Left lung (tissue), 10 donors: ENCODE data around the gene MAU2. TPM values are rescaled to one million over a fixed set of nuclear protein-coding genes. Genes with fewer than 3 reads are reported as not detected.
A peak's percentile ranks its signal among the peaks of the same experiment; 100 is the strongest.

Experiments
- ATAC-seq: fragments of 200-7000 bp; cut with Tn5 transposase; one replicate; pipeline ENCODE4 v1.9.1; 2020; ENCODE audit warnings: moderate library complexity
- DNase-seq, 4 donors: peaks; one replicate each; pipeline ENCODE4 v3.0.0-alpha.2; 2013 to 2020
- H3K27ac ChIP-seq, 2 donors: fragments of 200-600 bp; sonication (generic) in 1 of 2; one replicate each; pipeline versions ENCODE4 v1.5.0 to v1.8.0; 2020 to 2021
- H3K27me3 ChIP-seq, 2 donors: fragments of 200-600 bp; sonication (generic) in 1 of 2; one replicate each; pipeline versions ENCODE4 v1.5.0 to v1.8.0; 2020 to 2021
- H3K36me3 ChIP-seq, 2 donors: fragments of 200-600 bp; sonication (generic) in 1 of 2; one replicate each; pipeline versions ENCODE4 v1.5.0 to v1.8.0; 2020 to 2021
- H3K4me1 ChIP-seq, 2 donors: fragments of 200-600 bp; one replicate each; pipeline ENCODE4 v1.8.0; 2021
- H3K4me3 ChIP-seq, 2 donors: fragments of 200-600 bp; sonication (generic) in 1 of 2; one replicate each; pipeline versions ENCODE4 v1.5.0 to v1.8.0; 2020 to 2021; ENCODE audit warnings: mild to moderate bottlenecking in 1 of 2
- H3K9me3 ChIP-seq, 2 donors: fragments of 200-600 bp; sonication (generic) in 1 of 2; one replicate each; pipeline versions ENCODE4 v1.5.0 to v1.8.0; 2020 to 2021
- intact Hi-C, 2 donors: fragments of 100-400 bp; cut with DNase I; formaldehyde crosslinking; loops; one replicate each; pipeline versions ENCODE4 v1.11.2 to v1.14.2; 2022
- polyA plus RNA-seq, 6 donors: library from polyadenylated mRNA; unstranded; fragments of 120-200 nt; gene quantifications; one replicate each; pipeline ENCODE4 v1.2.1, GENCODE V29; 2013; ENCODE audit not compliant: insufficient read length in 6 of 6
- total RNA-seq, 2 donors: library from RNA; stranded (reverse); fragmentation: NEBNext Ultra II Directional; extraction: Animal tissue kit (Norgen Biotek cat#: 25700); gene quantifications; one replicate each; pipeline ENCODE4 v1.2.1, GENCODE V29; 2021
- TF ChIP-seq, protein P1 (sequence below), 2 donors: fragments of 200-600 bp; sonication (generic) in 1 of 2; IDR thresholded peaks; one replicate each; pipeline versions ENCODE4 v1.5.0 to v1.8.0; 2021; ENCODE audit warnings: antibody characterized with exemption in 2 of 2
- donor health status: DM: no; HTN: yes; CAD: no.
- donor health status: DM: no; HTN: no; CAD: no.

MAU2 gene
- total and polyA plus RNA-seq, 8 donors = 46.7 to 80.3 (median 65.3) TPM

DNA sequence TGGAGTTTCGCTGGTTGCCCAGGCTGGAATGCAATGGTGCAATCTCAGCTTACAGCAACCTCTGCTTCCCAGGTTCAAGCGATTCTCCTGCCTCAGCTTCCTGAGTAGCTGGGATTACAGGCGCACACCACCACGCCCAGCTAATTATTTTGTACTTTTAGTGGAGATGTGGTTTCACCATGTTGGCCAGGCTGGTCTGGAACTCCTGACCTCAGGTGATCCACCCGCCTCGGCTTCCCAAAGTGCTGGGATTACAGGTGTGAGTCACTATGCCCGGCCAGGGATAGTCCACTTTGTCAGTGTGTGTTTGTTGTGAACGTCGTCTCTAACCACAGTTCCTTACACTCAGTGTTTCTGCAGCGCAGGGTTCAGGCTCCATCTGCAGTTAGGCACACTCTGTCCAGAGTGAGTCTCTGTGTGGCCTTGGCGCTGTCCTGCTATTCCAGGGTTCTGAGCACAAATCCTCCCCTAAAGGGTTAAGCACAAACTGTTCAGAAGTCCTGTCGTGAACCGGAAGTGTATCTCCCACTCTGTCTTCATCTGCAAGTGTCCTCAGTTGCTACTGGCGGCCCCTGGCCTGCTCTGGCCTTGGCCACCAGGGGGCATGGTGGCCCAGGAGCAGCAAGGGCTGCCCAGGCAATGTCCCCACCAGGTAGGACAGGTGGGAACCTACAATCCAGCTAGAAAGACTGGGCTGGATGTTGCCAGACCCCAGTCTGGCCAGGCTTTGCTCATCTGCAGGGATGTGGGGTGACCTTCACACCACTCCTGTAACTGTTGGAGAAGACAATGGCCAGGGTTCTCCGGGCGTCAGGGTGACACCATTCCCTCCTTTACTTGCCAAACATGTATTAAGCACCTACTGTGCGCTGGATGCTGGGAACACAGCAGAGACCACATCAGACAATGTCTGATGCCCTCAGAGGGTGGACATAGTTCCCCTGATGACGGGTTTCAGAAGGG lies 46.1 kb downstream of the MAU2 start:
- DNase-seq = peak; percentile 46 to 93 (median 68)
- no peaks in the 10 kb centered on the region for H3K27me3 ChIP-seq
- no peak overlapping the region for H3K27ac ChIP-seq
- H3K4me3 ChIP-seq = no peak overlapping the region
- ATAC-seq = peak; percentile 94
- intact Hi-C loops = loop anchor here in 1 of 2 donors (5.0 kb wide), 1 partner anchor 126 kb away; no protein-coding TSS in a partner anchor
- H3K36me3 ChIP-seq = no peaks in the 10 kb centered on the region
- H3K9me3 ChIP-seq = no peaks in the 10 kb centered on the region
- peaks cover 6 to 35% of the 10 kb centered on the region in 2 donors for H3K4me1 ChIP-seq
- TF ChIP-seq, protein P1, sequence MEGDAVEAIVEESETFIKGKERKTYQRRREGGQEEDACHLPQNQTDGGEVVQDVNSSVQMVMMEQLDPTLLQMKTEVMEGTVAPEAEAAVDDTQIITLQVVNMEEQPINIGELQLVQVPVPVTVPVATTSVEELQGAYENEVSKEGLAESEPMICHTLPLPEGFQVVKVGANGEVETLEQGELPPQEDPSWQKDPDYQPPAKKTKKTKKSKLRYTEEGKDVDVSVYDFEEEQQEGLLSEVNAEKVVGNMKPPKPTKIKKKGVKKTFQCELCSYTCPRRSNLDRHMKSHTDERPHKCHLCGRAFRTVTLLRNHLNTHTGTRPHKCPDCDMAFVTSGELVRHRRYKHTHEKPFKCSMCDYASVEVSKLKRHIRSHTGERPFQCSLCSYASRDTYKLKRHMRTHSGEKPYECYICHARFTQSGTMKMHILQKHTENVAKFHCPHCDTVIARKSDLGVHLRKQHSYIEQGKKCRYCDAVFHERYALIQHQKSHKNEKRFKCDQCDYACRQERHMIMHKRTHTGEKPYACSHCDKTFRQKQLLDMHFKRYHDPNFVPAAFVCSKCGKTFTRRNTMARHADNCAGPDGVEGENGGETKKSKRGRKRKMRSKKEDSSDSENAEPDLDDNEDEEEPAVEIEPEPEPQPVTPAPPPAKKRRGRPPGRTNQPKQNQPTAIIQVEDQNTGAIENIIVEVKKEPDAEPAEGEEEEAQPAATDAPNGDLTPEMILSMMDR (IDR thresholded peaks at IDR 0.05) = peak; percentile 93 to 96

DNA sequence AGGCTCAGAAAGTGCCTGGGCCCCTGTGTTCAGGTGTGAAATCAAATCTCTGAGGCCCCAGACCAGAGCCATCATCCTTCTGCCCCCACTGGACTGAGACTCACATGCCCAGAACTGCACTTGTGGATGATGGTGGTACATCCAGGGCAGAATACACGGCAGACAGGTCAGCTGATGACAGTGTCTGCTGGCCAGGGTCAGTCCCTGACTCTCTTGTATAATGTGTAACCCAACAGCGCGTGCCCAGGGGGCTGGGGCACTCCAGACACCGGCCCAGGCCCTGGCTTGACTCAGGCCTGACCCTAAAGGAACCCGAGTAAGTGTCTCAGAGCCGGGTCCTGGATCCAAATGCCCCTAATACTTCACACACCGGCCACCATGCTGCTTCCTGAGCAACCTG lies 47.5 kb downstream of the MAU2 start:
- intact Hi-C loops = loop anchor here in 1 of 2 donors (5.0 kb wide), 1 partner anchor 124 kb away; no protein-coding TSS in a partner anchor
- Histone ChIP-seq H3K27me3 (no peaks in the 10 kb centered on the region), H3K36me3 (no peaks in the 10 kb centered on the region), H3K4me1 (peaks cover 6 to 48% of the 10 kb centered on the region in 2 donors), H3K27ac (no peak overlapping the region), H3K4me3 (no peak overlapping the region), H3K9me3 (no peaks in the 10 kb centered on the region)
- DNase-seq (peak in 1 of 4 donors; percentile 56), ATAC-seq (no peak)
- TF ChIP-seq, protein P1 (IDR thresholded peaks at IDR 0.05) = no peak

DNA sequence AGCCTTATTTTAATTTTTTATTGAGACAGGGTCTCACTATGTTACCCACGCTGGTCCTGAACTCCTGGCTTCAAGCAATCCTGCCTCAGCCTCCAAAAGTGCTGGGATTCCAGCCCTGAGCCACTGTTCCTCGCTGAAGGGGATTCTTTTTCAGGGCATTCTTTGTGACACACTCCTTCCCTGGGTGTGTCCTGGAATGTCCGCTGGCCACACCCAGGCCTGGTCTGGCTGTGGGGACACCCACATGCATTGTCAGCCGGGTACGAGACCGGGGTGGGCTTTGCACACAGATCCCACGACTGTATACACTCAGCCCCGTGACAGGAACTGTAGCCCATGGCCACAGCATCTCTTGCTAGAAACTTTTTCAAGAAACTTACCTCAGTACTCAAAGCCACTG lies 50.4 kb downstream of the MAU2 start:
- ATAC-seq = no peak
- H3K27ac ChIP-seq = peak overlapping the region; percentile 13 to 57

DNA sequence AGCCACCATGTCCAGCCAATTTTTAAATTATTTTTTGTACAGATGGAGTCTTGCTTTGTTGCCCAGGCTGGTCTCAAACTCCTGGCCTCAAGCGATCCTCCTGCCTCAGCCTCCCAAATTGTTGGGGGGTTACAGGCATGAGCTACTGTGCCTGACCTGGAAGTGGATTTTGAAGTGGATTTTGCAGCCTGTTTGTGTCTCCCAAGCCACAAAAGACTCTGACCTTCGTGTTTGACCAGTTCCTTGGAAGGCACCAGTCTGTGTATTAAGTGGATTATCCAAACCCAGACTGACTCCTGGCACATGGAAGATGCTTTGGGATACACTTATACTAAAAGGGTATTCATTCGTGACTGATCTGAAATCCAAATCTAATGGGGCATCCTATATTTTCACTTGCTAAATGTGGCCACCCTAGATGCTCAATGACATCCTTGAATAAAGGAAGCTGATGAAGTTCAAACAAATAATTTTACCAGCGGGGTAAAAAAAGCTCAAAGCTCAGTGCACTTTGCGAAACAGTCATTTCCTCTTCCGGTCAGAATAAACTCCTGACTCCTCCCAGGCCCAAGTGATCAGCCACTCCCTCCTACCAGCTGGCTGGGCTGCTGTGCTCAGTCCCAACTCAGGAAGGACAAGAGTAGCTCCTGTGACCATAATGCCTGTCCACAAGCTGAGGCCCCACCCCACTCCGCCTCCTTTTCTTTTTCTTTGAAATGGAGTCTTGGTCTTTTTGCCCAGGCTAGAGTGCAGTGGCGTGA lies 52.2 kb downstream of the MAU2 start:
- Histone ChIP-seq H3K27me3 (no peaks in the 10 kb centered on the region), H3K36me3 (no peaks in the 10 kb centered on the region), H3K27ac (peak overlapping the region; percentile 78 to 91), H3K4me1 (peaks cover 0 to 55% of the 10 kb centered on the region in 2 donors), H3K9me3 (no peaks in the 10 kb centered on the region), H3K4me3 (peak overlapping the region in 1 of 2 donors; percentile 11)
- DNase-seq (peak in 3 of 4 donors; percentile 50 to 87 (median 85)), ATAC-seq (peak; percentile 90)
- intact Hi-C loops = no loop called here
- TF ChIP-seq, protein P1 (IDR thresholded peaks at IDR 0.05) = no peak

More for the DNA sequence above, 50.4 kb downstream of the MAU2 start:
- no peak overlapping the region for H3K4me3 ChIP-seq
- TF ChIP-seq, protein P1 (IDR thresholded peaks at IDR 0.05) = no peak
- peaks cover 6 to 56% of the 10 kb centered on the region in 2 donors for H3K4me1 ChIP-seq
- intact Hi-C loops = no loop called here
- no peaks in the 10 kb centered on the region for H3K27me3 ChIP-seq
- DNase-seq = peak in 1 of 4 donors; percentile 50
- no peaks in the 10 kb centered on the region for H3K9me3 ChIP-seq
- no peaks in the 10 kb centered on the region for H3K36me3 ChIP-seq
